Measurements from ENCODE around the gene B4GALNT4. TPM values are rescaled to one million over a fixed set of nuclear protein-coding genes. Genes with fewer than 3 reads are reported as not detected.

The B4GALNT4 gene
- total RNA-seq, 1 donor from 2014 or later = 16.4 TPM

DNA sequence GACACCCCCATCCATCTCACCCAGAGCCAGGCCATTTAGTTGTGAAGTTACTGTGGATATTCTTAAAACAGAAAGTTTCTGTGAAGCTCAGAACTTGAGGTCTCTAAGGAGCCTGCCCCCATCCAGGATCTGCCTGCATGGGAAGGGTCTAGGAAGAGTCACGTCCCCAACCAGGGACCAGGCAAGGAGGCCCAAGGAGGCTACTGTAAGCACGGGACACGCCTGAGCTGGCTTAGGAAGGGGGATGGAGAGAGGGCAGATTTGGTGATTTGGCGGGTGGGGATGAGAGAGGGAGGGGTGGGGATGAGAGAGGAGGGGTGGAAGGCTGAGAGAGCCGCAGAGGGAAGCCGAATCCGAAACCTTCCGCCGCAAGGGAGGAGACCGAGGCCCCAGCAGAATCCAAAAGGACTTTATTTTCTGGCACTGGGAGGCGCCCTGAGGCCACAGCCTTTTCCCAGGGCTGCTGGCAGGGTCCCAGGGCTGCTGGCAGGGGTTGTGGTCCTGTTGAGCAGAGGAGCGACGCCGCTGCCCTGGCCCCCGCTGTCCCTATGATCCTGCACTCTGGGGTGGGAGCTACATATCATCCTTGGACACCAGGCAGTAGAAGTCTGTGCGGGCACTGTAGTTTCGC lies 36.1 kb downstream of the B4GALNT4 start:
- Mint-ChIP-seq H3K27ac (peak overlapping the region; percentile 72), H3K4me1 (no peaks in the 10 kb centered on the region), H3K36me3 (no peaks in the 10 kb centered on the region), H3K9me3 (no peaks in the 10 kb centered on the region), H3K27me3 (ENCODE audit: insufficient read depth, low read depth) (peaks cover 7% of the 10 kb centered on the region), H3K4me3 (peak overlapping the region; percentile 71)
- no peak for DNase-seq (ENCODE audit: low spot score)
- Histone ChIP-seq H3K4me1 (no peaks in the 10 kb centered on the region), H3K4me2 (no peak overlapping the region), H2AFZ (replicated peaks) (no peak overlapping the region), H3K79me2 (ENCODE audit: low read depth) (no peaks in the 10 kb centered on the region), H4K20me1 (ENCODE audit: low read depth) (no peaks in the 10 kb centered on the region), H3K4me3 (no peak overlapping the region), H3K9me3 (ENCODE audit: low read depth) (no peaks in the 10 kb centered on the region), H3K27ac (no peak overlapping the region), H3K36me3 (no peaks in the 10 kb centered on the region), H3F3A (ENCODE audit: low read depth) (peaks cover 4% of the 10 kb centered on the region), H3K9ac (no peak overlapping the region), H3K27me3 (peaks cover 19% of the 10 kb centered on the region)
- no peak for TF ChIP-seq EZH2 (IDR thresholded peaks at IDR 0.05)
- TF ChIP-seq, protein P1, sequence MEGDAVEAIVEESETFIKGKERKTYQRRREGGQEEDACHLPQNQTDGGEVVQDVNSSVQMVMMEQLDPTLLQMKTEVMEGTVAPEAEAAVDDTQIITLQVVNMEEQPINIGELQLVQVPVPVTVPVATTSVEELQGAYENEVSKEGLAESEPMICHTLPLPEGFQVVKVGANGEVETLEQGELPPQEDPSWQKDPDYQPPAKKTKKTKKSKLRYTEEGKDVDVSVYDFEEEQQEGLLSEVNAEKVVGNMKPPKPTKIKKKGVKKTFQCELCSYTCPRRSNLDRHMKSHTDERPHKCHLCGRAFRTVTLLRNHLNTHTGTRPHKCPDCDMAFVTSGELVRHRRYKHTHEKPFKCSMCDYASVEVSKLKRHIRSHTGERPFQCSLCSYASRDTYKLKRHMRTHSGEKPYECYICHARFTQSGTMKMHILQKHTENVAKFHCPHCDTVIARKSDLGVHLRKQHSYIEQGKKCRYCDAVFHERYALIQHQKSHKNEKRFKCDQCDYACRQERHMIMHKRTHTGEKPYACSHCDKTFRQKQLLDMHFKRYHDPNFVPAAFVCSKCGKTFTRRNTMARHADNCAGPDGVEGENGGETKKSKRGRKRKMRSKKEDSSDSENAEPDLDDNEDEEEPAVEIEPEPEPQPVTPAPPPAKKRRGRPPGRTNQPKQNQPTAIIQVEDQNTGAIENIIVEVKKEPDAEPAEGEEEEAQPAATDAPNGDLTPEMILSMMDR (IDR thresholded peaks at IDR 0.05) = no peak
- no peak for TF ChIP-seq EZH2phosphoT487 (IDR thresholded peaks at IDR 0.05)

DNA sequence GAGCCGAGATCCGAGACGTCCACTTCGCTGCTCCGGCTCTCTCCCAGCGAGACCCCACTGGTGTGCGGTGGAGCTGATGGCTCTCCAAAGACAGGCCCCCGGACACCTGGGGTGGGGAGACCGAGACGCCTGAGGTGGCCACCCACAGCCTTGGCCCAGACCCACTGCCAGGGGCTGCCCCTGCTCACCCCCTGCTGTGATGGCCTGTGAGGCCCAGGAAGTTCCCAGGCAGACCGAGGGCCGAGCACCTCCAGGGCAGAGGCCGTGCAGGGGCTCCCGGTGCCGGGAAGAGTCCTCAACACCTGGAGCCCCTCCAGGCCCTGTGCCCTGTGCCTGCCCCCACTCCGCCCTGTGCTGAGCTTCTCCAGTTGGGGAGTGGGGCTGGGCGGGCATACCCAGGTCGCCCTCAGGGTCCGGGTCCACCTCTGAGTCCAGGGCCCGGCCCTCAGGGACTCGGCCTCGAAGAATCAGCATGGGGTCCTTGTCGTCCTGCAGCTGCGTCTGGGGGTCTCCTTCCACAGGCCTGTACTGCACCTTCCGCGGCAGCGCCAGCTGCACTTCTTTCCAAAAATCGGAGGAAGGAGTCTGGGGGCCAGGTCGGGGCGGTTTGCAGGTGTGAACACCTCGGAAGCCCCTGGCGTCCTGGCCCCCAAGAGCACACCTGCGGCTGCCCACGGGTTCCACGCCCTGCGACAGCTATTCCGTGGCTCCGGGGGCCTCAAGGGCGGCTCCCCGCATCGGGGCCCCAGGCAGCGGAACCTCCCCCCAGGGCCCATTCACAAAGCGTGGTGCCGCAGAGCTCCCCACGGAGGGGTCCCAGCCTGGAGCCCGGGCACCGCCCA lies 36.9 kb downstream of the B4GALNT4 start:
- H3K36me3 ChIP-seq = no peaks in the 10 kb centered on the region
- H3K9me3 ChIP-seq (ENCODE audit: low read depth) = no peaks in the 10 kb centered on the region
- Mint-ChIP-seq H3K36me3 (no peaks in the 10 kb centered on the region), H3K9me3 (no peaks in the 10 kb centered on the region), H3K4me3 (peak overlapping the region; percentile 41), H3K4me1 (no peaks in the 10 kb centered on the region), H3K27me3 (ENCODE audit: insufficient read depth, low read depth) (peaks cover 7% of the 10 kb centered on the region), H3K27ac (no peak overlapping the region)
- no peaks in the 10 kb centered on the region for H3K79me2 ChIP-seq (ENCODE audit: low read depth)
- H3K27me3 ChIP-seq = peaks cover 19% of the 10 kb centered on the region
- H3F3A ChIP-seq (ENCODE audit: low read depth) = peaks cover 4% of the 10 kb centered on the region
- no peak overlapping the region for H2AFZ ChIP-seq (replicated peaks)
- H3K9ac ChIP-seq = no peak overlapping the region
- peak overlapping the region; percentile 46 for H3K4me3 ChIP-seq
- no peak for DNase-seq (ENCODE audit: low spot score)
- H3K27ac ChIP-seq = no peak overlapping the region
- H4K20me1 ChIP-seq (ENCODE audit: low read depth) = no peaks in the 10 kb centered on the region
- H3K4me1 ChIP-seq = no peaks in the 10 kb centered on the region
- TF ChIP-seq EZH2 (IDR thresholded peaks at IDR 0.05) (no peak), EZH2phosphoT487 (IDR thresholded peaks at IDR 0.05) (no peak)
- H3K4me2 ChIP-seq = peak overlapping the region; percentile 67

DNA sequence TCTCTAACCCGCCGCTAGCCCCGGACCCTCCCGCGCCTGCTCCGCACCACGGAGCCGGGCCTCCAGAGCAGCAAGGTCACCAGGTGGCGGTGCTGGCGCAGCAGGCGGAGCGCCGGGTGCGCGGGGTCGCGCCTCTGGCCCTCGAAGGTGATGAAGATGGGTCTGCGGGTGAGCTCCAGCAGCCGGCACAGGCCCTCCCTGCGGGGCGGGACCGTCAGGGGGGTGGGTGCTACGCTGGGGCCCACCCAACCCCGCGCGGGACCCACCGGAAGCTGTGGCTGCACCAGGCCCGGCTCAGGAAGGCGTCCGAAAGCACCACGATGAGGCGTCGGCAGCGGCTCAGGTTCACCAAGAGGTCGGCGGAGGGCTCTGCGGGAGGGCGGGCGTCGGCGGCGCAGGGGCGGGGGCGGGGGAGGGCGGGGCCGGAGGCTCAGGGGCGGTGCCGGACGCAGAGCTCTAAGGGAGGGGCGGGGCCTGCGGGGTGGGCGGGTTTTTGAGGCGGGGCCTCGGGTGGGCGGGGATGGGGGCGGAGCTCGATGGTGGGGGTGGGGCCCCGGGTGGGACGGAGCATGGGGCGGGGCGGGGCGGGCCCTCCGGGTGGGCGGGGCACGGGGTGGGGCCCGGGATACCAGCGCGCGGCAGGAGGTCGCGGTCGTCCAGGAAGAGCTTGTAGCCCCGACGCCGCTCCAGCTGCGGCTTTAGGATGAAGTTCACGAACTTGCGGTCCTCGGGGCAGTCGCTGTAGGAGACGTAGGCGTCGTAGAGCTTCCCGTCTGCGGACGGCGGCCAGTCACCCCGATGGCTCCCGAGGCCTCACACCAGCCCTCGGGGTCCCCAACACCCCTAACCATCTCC lies 37.7 kb downstream of the B4GALNT4 start:
- no peak overlapping the region for H3K4me3 Mint-ChIP-seq
- no peaks in the 10 kb centered on the region for H3K9me3 ChIP-seq (ENCODE audit: low read depth)
- peaks cover 4% of the 10 kb centered on the region for H3F3A ChIP-seq (ENCODE audit: low read depth)
- H3K9ac ChIP-seq = no peak overlapping the region
- H3K27me3 Mint-ChIP-seq (ENCODE audit: insufficient read depth, low read depth) = peaks cover 7% of the 10 kb centered on the region
- peak overlapping the region; percentile 67 for H3K4me2 ChIP-seq
- no peak overlapping the region for H3K27ac Mint-ChIP-seq
- H2AFZ ChIP-seq (replicated peaks) = no peak overlapping the region
- peaks cover 19% of the 10 kb centered on the region for H3K27me3 ChIP-seq
- no peaks in the 10 kb centered on the region for H3K36me3 ChIP-seq
- H3K4me1 ChIP-seq = no peaks in the 10 kb centered on the region
- no peaks in the 10 kb centered on the region for H3K79me2 ChIP-seq (ENCODE audit: low read depth)
- peak overlapping the region; percentile 46 for H3K4me3 ChIP-seq
- H3K9me3 Mint-ChIP-seq = no peaks in the 10 kb centered on the region
- TF ChIP-seq EZH2 (IDR thresholded peaks at IDR 0.05) (no peak), EZH2phosphoT487 (IDR thresholded peaks at IDR 0.05) (no peak)
- TF ChIP-seq, protein P1 (IDR thresholded peaks at IDR 0.05) = no peak
- H4K20me1 ChIP-seq (ENCODE audit: low read depth) = no peaks in the 10 kb centered on the region
- no peak overlapping the region for H3K27ac ChIP-seq
- DNase-seq (ENCODE audit: low spot score) = peak; percentile 90
- H3K36me3 Mint-ChIP-seq = no peaks in the 10 kb centered on the region
- H3K4me1 Mint-ChIP-seq = no peaks in the 10 kb centered on the region

Measured in neural progenitor cell (in vitro differentiated cells).